Stimulated activated CD4-positive, alpha-beta T cell treated with anti-CD3 and anti-CD28 coated beads, Interleukin-15, amount 100 ng/mL, for 1 hour (primary cell): ENCODE results near the gene GRAMD2B.
A peak's percentile ranks its signal among the peaks of the same experiment; 100 is the strongest.
"Not testable (repeated sequence)": the region's sequence is repeated elsewhere in the genome, so short reads cannot be mapped to it uniquely, and the experiment has no call there.

ENCODE experiments used
- DNase-seq, 2 donors: peaks; one replicate each; pipeline ENCODE4 v3.0.0-alpha.2; 2020; ENCODE audit warnings: low read depth in 1 of 2, low spot score in 1 of 2

Gene GRAMD2B, protein sequence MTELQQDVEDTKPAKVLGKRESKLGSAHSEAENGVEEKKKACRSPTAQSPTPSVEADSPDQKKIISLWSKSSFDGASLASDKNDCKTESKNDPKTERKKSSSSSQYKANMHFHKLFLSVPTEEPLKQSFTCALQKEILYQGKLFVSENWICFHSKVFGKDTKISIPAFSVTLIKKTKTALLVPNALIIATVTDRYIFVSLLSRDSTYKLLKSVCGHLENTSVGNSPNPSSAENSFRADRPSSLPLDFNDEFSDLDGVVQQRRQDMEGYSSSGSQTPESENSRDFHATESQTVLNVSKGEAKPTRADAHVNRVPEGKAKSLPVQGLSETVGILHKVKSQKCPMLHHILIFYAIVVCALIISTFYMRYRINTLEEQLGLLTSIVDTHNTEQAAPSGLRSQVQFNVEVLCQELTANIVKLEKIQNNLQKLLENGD

DNA sequence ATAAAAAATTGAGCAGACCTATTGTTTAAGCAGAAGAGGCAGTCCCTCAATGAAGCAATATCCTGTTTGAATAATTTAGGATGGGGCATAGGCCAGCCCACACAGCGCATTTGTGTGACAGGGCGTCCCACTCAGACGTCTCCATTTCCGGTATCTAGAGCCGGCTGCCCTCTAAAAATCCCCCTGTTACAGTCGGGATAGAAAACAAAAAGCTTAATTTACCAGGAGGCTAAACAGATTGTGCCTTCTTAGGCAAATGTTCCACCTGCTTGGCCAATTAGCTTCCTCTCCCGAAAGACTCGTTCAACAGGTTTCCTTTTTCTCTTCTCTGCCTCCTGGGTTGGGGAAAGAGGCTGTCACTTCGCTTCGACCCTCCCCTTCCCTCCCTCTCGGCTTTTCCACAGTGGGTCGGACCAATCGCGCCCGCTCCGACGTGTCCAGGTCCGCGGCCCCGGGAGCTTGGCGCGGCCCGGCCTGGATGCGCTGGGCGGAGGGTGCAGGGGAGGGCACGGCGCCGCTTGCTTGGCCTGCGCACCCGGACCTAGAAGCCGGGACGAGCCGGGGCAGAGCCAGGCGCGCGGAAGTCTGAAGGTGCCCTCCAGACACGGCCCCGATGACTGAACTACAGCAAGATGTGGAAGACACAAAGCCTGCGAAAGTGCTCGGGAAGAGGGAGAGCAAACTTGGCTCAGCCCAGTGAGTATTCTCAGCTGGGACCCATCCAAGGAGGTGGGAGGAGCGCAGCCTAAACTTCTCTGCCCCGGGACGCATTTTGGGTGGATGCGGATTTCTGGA lies at the start of gene GRAMD2B:
TSS of gene GRAMD2B (plus strand) at position 416 of the 795 bp plus-strand sequence. CDS start at position 614, 198 bp downstream.
- DNase-seq, result peak; percentile 21 to 46

DNA sequence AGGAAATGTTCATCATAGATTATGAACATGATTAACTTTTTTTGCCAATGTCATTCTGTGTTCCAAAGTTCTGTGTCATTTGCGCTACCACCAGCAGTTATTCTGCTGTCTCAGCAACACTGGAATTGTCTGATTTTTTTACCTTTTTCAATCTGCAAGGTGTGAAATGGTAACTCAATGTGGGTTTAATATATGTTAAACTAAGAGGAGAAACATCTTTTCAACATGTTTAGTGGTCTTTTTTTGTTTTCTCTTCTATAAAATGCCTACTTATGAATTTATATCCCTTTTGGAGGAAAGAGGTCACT lies 49.1 kb upstream of the GRAMD2B start:
- DNase-seq, result no peak

DNA sequence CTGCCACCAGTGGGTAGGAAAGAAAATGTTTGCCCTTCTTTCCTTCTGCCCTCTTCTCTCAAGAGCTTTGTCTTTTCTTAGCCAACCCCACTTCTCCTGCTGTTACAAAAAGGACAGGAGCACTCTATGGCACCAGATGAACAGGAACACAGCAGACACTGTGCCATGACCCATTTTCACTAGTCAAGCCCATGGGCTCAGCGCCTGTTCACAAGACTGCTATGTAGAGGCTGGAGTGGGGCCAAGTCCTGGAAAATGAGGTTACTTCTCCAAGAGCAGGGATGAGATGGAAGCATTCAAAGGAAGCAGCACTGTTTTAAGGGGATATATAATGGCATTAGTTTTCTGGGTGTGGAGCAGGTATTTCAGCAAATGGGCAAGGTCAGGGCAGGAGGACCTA lies 46.8 kb upstream of the GRAMD2B start:
- no peak for DNase-seq

DNA sequence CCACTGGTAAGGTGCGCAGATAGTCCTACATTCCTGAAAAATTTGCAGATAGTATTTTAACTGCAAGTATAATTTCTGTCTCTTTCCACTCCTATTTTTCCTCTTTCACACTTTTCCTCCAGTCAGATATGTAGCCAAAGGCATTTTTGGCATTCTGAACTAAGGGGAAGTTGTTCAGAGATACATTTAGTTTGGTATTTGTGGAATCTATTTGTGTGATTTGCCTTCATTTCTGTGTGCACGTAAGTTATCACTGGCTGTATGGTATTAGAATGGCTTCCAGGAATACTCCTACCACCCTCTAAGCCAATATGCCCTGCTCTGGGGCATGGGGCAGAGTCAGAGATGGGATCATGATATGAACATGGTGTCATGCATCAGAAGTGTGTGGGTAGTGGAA lies 45.8 kb upstream of the GRAMD2B start:
- no peak for DNase-seq

DNA sequence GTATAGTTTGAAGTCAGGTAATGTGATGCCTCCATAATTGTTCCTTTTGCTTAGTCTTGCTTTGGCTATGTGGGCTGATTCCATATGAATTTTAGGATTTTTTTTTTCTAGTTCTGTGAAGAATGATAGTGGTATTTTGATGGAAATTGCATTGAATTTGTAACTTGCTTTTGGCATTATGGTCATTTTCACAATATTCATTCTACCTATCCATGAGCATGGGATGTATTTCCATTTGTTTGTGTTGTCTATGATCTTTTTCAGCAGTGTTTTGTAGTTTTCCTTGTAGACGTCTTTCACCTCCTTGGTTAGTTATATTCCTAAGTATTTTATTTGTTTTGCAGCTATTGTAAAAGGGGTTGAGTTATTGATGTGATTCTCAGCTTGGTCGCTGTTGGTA lies 42.9 kb upstream of the GRAMD2B start:
- DNase-seq, result not testable (repeated sequence)

DNA sequence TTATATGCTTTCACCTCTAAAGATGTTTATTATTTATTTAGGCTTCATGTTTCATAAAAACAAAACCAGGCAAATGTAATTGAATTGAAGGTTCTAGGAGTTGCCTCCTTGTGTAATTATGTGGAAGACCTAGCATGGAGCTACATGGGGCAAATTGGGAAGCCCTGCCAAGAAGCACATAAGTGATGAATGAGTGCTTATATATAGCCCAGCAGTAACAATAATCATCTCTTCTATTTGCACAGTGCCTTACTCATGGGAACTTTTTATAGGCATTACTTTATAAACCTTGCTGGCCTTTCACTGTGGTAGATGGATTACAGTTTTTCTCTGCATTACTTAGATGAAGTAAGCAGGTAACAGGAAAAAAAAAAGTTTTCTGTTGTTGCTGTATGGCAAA lies 40.0 kb upstream of the GRAMD2B start:
- DNase-seq, result no peak

DNA sequence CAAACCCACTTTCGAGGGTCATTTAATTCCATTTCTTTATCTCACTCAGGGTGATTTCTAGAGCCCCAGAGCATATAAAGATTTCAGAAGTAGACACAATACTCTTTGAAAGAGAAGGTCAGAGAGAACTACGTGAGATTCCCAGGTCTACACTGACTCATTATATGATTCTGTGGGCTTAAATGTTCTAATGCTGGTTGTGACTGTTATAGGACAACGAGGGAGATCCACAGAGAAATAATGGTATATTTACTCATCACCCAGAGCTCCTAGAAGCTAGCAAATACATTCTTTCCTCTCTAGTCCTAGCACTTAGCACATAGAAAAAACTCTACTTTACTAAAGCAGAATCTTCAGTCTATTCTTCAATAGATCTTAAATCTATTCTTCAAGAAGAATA lies 39.4 kb upstream of the GRAMD2B start:
- DNase-seq, result no peak

DNA sequence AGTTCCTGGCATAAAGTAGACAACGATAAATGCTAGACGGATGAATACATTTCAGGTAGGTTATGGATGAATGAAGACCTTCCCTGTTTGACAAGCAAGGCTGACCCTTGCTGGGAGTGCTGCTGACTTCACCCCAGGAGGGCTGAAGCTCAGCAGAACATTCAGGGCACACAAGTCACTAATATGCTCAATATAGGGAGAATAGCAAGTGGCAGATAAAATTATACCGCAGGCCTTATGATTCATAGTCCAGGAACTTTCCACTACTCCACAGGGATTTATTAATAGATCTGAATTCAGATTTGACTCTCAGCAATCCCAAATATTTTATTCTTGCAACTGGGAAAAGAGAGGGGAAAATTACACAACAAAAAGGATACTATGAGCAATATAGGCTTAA lies 38.2 kb upstream of the GRAMD2B start:
- no peak for DNase-seq

DNA sequence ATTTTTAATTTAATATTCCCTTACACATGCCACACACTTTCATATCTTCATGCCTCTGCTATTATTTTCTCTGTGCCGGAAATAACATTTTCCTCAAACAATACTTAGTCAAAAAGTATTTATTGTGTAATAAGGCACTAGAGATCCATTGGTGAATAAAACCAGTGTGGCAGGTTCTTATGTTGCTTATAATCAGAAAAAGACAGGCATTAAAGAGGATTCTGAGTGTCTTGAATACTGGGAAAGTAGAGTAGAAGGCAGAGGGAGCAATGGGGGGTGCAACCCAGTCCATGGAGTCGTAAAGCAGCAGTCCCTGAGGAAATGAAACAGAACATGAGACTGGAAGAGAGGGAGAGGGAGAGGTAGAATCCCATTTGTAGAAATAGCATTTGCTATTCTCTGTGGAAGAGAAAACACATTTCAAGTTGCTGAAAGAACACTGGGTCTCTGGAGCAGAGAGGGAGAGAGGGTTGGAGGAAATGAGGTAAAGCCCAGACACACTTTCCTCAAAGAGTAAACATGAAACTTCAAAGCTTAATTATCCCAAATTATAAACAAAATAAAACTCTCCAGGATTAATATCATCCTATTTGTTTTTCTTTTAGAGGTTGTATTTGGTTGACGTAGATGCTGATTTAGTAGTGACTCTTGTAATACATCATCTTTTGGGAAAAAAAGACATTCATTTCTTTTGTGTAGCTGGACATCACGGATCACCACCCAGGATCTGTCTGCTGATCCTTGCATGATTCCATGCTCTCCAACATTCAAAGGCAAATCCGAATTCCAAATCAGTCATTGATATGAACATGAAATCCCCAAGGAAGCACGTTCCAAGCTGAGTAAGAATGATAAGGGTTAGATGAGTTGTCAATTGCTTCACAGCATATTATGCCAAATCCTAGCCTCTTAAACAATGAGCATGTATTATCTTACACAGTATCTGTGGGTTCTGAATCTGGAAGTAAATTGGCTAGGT lies 37.4 kb upstream of the GRAMD2B start:
- no peak for DNase-seq

DNA sequence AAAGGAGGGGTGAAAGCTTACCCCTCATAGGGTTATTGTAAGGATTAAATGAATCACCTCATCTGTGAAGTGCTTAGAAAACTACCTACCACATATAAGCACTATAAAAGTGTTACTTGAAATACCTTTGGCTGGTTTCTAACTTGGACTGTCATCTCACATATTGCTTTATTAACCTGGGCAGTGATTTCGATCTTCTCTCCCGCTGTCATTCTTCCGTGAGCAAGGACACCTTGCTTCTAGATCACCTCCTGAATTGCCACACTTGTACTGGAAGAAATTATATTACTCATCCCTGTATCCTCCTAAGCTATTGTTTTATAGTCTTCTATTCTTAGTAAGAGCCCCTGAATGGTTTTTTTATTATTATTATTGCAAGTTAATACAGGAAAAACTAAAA lies 34.0 kb upstream of the GRAMD2B start:
- DNase-seq, result no peak

DNA sequence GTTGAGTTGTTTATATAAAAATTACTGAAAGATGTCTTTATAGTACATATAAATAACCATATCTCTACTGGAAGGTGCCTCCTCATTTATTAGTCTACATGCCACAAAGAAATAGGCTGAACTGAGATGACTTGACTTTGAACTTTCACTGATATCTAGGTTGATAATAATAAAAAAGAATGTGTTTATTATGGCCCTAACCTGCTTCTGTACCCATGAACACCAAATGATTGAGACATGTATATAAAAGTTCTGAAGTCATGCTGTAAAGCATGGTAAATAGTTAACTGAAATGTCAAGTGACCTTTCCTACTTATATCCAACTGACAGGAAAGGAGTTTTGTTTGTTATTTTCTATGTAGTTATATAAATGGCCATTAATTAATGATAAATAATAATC lies 33.2 kb upstream of the GRAMD2B start:
- no peak for DNase-seq

DNA sequence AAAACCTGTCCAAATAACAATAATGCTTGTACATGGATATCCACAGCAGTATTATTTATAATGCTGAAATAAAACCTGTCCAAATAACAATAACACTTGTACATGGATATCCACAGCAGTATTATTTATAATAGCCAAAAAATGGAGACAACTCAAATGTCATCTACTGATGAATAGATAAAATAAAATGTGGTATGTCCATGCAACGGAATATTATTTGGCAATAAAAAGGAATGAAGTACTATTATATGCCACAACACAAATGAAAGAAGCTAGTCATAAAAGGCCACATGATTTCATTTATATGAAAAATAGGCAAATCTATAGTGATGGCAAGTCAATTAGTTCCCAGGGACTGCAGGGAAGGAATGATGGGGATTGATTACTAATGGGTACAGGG lies 31.8 kb upstream of the GRAMD2B start:
- DNase-seq, result no peak

DNA sequence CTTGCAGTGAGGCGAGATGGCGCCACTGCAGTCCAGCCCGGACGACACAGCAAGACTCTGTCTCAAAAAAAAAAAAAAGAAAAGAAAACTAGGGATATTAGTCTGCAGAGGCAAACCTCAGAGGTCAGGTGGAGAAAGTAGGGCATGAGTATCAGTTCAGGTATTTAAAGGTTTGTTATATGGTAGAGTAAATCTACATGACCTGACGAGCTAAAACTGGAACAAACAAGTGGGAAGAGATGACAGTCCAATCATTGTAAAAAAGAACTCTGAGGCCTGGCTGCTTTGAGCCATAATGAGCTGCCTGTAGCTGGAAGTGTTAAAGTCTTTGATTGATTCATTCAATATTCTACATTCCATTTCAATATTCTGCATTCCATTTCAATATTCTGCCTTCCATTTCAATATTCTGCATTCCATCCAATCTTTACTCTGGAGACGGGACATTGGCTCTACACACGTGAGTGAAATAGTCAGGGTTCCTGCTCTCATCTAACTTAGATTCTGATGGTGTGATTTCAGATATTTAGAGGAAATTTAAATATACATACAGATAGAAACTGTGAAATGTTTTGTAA lies 28.9 kb upstream of the GRAMD2B start:
- no peak for DNase-seq

DNA sequence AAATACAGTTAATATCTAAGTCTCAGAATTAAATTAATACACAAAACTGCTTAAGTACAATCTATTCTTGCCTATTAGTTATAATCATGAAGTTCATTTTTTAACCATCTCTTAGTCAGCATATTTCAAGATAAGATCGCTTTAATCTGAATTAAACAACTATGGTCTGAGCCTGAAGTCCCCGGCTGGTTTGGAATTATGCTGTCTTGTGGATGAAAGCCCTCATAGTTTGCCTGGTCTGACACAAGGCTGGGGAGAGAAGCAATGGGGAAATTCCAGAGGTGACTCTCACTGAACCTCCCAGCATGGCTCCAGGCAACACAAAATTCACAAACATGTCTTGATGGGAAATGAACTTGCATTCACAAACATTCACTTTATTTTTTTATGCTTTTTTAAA lies 28.0 kb upstream of the GRAMD2B start:
- DNase-seq, result no peak

DNA sequence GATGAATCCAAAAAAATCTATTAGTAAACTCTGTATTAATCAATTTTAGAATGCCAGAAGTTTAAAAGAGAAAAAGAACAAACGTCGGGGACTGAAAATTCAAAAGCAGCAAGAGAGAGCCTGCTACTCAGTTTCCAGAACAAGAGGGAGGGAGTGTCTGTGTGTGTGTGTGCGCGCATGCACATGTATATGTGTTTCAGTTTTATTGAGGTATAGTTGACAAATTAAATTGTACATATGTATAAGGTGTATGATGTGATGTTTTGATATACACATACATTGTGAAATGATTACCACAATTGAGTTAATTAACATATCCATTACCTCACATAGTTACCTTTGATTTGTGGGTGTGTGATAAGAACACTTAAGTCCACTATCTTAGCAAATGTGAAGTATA lies 27.6 kb upstream of the GRAMD2B start:
- no peak for DNase-seq

DNA sequence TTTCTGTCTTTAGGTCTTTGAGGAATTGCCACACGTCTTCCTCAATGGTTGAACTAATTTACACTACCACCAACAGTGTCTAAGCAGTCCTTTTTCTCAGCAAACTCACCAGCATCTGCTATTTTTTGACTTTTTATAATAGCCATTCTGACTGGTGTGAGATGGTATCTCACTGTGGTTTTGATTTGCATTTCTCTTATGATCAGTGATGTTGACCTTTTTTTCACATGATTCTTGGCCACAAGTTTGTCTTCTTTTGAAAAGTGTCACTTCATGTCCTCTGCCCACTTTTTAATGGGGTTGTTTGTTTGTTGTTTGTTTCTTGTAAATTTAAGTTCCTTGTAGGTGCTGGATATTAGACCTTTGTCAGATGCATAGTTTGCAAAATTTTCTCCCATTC lies 26.5 kb upstream of the GRAMD2B start:
- not testable (repeated sequence) for DNase-seq

DNA sequence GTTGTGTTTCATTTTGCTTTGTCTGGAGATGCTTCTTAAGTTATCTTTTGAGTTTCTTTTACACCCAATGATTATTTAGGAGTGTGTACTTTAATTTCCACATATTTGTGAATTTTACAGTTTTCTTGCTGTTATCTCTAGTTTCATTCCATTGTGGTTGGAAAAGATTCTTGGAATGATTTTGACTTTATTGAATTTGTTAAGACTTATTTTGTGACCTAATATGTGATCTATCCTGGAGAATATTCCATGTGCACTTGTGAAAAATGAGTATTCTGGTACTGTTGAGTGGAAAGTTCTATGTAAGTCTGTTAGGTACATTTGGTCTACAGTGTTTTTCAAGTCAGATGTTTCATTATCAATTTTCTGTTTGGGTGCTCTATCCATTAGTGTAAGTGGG lies 24.4 kb upstream of the GRAMD2B start:
- no peak for DNase-seq

DNA sequence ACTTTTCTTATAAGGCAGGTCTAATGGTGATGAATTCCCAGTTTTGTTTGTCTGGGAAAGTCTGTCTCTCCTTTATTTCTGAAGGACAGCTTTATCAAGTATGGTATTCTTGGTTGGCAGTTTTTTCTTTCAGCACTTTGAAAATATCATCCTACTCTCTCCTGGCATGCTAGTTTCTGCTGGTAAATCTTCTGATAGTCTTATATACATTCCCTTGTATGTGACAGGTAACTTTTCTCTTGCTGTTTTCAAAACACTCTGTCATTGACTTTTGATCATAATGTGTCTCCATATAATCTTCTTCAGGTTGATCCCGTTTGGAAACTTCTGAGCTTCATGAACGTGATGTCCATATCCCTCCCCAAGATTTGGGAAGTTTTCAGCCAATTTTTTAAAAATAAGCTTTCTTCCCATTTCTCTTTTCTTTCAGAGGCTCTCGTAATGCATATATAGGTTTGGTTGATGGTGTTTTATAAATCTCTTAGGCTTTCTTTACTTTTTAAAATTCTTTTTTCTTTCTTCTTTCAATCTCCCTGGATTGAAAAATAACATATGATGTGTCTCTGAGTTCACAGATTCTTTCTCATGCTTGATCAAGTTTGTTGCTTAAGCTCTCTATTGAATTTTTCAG lies 22.5 kb upstream of the GRAMD2B start:
- no peak for DNase-seq

DNA sequence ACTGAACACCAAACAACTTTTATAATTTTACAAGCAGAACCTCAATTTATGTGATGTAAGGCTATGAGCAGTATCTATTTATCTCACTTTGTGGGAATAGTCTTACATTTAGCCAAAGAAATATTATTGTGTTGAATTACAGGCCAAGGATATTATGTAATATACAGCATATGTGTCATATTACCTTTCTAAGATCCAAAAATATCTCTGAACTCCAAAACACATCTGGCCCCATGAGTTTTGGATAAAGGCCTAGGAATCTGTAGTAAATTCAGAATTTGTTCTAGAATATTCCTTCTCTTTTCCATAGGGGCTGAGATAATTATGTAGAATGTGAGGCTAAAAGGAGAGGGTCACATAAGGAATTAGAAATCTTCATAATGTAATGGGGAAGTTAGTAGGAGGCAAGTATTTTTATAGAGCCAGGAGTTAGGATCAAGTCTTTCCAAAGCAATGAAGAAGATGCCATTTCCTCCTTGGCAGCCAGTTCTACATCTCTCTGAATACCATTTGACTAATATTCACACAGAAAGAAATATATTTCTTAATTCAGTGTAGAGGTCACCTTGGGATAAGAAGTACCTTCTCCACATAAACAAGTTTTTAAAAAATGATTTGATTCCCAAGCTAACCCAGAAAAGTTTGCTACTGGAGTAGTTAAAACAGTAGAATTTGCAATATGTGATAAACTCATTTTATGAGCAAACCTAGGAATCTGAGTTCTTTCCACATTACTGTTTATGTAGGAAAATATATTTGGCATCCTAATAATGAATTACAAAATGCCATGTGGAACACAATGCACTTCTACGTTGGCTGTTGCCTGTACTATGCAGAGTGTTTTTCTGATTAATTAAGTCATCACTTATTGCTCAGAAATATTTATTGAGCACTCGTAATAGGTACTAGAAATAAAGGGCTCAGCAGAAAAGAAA lies 20.3 kb upstream of the GRAMD2B start:
- DNase-seq, result no peak

DNA sequence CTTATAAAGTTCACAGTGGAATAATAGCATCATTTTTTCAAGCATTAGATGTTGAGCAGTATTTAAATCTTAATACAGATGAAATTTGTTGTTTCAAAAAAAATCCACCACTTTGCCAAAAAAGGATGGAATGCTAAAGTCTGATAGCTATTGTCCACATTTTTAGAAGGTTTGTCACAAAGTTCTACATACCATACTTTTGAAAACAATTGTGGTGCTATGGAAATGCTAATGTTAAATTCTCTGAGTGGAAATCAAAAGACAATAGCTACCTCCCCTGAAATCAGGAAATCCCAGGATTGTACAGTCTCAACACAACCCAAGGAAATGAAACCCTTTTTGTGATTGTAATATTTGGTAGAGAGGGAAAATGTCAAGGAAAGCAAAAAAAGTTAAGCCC lies 19.3 kb upstream of the GRAMD2B start:
- DNase-seq, result no peak
